Fibroblast of villous mesenchyme (primary cell): ENCODE data around the gene IER2. TPM values are rescaled to one million over a fixed set of nuclear protein-coding genes. Genes with fewer than 3 reads are reported as not detected.
"Not testable (repeated sequence)": the region's sequence is repeated elsewhere in the genome, so short reads cannot be mapped to it uniquely, and the experiment has no call there.

Source experiments
- DNase-seq: peaks from one replicate; pipeline ENCODE4 v3.0.0-alpha.2; 2010; ENCODE audit warnings: low read depth
- H3K4me3 ChIP-seq: 2 replicates; pipeline ENCODE4 v1.5.1; 2011; ENCODE audit warnings: low read depth, mild to moderate bottlenecking, low read length
- CTCF ChIP-seq: IDR thresholded peaks from 2 replicates; pipeline ENCODE4 v1.5.1; 2012; ENCODE audit warnings: low read depth, mild to moderate bottlenecking, low read length; ENCODE audit not compliant: insufficient read depth
- total RNA-seq: library from RNA; depleted of rRNA; stranded (reverse); fragments of >200 nt; gene quantifications from 2 replicates; pipeline ENCODE4 v1.2.3, GENCODE V29; 2012

The IER2 gene
- total RNA-seq, 1 donor: 22.0 TPM

DNA sequence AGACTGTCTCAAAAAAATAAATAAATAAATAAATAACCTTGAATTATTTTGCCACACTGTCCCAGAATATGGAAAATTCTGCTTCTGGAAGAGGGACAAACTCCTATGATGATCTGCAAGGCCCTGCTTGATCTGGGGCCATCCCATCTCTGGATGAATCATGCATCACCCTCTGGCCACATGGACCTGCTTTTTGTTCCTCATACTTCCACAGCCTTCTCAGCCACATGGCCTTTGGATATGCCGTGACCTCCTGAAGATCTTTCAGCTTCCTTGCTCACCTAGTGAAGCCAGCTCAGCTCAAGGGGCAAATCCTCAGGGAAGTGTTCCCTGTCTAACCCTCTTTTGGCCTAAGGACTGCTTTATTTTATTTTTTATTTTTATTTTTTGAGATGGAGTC is 10.3 kb downstream of the IER2 start:
- H3K4me3 ChIP-seq: no peak overlapping the region
- no peak for TF ChIP-seq CTCF
- no peak for DNase-seq

DNA sequence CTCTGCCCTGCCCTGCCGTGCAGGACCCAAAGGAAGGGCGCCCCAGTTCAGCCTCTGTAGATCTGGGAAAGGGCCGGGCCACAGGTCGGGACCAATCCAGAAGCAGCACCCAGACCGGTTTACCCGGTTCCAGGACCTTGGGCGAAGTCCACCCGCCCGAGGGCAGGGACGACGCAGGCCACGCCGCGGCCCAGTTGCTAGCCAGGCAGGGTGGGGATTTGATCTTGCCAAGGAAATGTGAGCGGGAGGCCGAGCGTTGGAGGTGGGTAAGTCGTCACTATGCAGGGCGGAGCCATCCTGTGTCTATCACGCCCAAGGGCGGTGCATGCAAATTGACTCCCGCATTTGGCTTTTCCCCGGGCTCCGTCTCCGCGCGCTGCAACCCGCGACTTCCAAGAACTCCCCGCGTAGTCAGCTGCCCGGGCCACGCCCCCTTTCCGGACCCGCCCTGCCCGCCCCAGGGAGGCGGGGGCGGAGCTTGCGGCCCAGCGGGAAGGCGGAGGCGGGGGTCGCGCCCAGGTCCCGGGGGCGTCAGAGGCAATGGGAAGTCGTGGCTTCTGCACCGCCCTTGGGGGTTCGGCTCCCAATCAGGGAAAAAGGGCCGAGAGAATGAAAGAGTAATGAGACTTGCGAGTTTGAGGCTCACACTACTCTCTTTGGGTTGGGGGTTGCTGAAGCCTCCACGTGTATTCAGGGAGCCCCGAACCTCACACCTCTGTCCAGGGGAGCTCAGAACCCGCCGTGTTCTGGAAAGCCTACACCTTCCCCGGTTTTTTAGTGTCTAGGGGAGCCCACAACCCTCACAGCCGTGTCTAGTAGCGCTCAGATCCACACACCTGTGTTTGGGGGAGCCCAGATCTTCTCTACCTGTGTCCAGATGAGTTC is 12.8 kb downstream of the IER2 start:
- TF ChIP-seq CTCF: no peak
- DNase-seq: peak; percentile 98
- H3K4me3 ChIP-seq: peak overlapping the region; percentile 44

DNA sequence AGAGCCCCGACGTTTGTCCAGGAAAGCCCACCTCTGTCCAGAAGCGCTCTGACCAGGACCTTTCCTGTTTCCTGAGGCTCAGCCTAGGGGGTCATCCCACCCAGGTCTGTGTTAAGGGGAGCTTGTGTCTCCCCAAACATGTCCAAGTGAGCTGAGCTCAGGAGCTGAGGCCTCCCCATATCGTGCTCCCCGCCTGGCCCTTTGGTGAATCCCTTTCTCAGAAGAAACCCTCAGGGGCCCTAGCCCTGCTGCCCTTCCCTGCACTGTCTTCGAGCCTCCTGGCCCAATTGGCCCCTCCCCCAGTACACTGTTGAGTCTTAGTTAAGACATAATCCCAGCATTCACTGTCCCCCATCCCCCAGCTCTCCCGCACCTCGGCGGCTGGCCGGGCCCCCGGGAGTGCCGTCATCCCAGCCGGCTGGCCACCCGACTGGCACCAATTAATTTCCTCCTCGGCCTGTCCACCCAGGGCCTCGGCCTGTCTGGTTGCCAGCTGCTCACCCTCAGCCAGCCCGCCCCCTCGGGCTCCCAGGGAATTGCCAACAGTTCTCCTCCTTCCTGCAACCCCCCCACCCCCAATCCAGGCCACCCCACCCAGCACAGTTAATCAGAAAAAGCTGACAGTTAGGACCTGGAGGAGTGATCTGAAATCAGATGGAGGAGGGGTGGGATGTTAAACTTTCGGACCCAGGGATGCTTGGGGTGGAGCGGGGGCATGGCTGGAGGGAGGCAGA is 13.6 kb downstream of the IER2 start:
- H3K4me3 ChIP-seq: peak overlapping the region; percentile 37
- DNase-seq: peak; percentile 93

GRCh38 chr19:13164343-13165161 is 14.3 kb downstream of the IER2 start:
- DNase-seq: peak; percentile 70
- no peak for TF ChIP-seq CTCF
- peak overlapping the region; percentile 22 for H3K4me3 ChIP-seq

More for the DNA sequence above, 13.6 kb downstream of the IER2 start:
- no peak for TF ChIP-seq CTCF

DNA sequence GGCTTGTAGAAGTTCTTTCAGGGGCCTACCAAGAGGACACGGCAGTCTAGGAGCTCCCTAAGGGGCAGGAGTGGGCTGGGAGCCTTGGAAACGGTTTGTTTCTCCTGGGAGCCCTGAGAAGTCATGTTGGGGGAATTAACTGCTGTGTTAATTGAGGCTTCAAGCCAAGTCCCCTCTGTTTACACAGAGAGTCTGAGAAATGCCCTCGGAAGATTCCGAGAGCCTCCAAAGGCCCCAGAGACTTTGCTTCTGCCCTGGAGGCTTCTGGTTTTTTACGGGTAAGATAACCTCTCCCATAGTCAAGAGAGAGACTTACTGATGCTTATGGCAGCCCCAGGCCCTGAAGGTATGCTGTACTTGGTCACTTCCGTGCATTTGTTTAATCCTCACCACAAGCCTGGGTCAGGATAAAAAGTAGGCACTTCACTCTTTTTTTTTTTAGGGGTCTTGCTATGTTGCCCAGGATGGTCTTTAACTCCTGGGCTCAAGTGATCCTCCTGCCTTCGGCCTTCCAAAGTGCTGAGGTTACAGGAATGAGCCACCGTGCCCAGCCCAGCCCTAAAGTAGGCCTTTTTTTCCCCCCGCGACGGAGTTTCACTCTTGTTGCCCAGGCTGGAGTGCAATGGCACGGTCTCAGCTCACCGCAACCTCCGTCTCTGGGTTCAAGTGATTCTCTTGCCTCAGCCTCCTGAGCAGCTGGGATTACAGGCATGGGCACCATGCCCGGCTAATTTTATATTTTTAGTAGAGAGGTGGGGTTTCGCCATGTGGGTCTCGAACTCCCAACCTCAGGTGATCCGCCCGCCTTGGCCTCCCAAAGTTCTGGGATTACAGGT is 15.2 kb downstream of the IER2 start:
- H3K4me3 ChIP-seq: no peak overlapping the region
- DNase-seq: peak; percentile 78
- no peak for TF ChIP-seq CTCF

- not testable (repeated sequence) for H3K4me3 ChIP-seq, DNase-seq
Measured at GRCh38 chr19:13166151-13166550, 15.9 kb downstream of the IER2 start.
